Liver (tissue), 9 donors: ENCODE measurements around the gene AMBRA1. TPM values are rescaled to one million over a fixed set of nuclear protein-coding genes. Genes with fewer than 3 reads are reported as not detected.

Experiments used
- DNase-seq: peaks from one replicate; pipeline ENCODE4 v3.0.0-alpha.2; 2017; ENCODE audit warnings: low spot score
- H3K27ac ChIP-seq, 2 donors: one replicate each; pipeline ENCODE4 v1.7.0; 2013; ENCODE audit warnings: inconsistent platforms in 2 of 2, low read length in 2 of 2, control low read depth in 1 of 2, low read depth in 1 of 2, mild to moderate bottlenecking in 1 of 2
- H3K27me3 ChIP-seq, 4 donors: one replicate each; pipeline versions ENCODE4 v1.6.1 to v1.7.0; 2013; ENCODE audit warnings: low read length in 3 of 4, inconsistent platforms in 1 of 4, mild to moderate bottlenecking in 1 of 4, moderate library complexity in 1 of 4; ENCODE audit not compliant: control insufficient read depth in 4 of 4, insufficient read depth in 4 of 4
- H3K36me3 ChIP-seq, 4 donors: one replicate each; pipeline versions ENCODE4 v1.6.1 to v1.7.0; 2013; ENCODE audit warnings: low read length in 3 of 4, mild to moderate bottlenecking in 3 of 4, low read depth in 1 of 4, moderate library complexity in 1 of 4; ENCODE audit not compliant: control insufficient read depth in 4 of 4, insufficient read depth in 3 of 4
- H3K4me1 ChIP-seq, 4 donors: one replicate each; pipeline versions ENCODE4 v1.6.1 to v1.7.0; 2013; ENCODE audit warnings: low read length in 3 of 4, mild to moderate bottlenecking in 3 of 4, moderate library complexity in 1 of 4; ENCODE audit not compliant: control insufficient read depth in 4 of 4, insufficient read depth in 4 of 4
- H3K4me3 ChIP-seq, 3 donors: one replicate each; pipeline versions ENCODE4 v1.6.1 to v1.7.0; 2013; ENCODE audit warnings: low read length in 3 of 3, control low read depth in 1 of 3, low read depth in 1 of 3, mild to moderate bottlenecking in 1 of 3
- H3K9ac ChIP-seq, 2 donors: one replicate each; pipeline ENCODE4 v1.7.0; 2013; ENCODE audit warnings: low read length in 2 of 2, mild to moderate bottlenecking in 2 of 2, moderate library complexity in 2 of 2, control low read depth in 1 of 2, low read depth in 1 of 2
- H3K9me3 ChIP-seq, 4 donors: one replicate each; pipeline versions ENCODE4 v1.6.1 to v1.7.0; 2013; ENCODE audit warnings: low read length in 3 of 4; ENCODE audit not compliant: control insufficient read depth in 4 of 4
- ATF3 ChIP-seq: IDR thresholded peaks from 2 replicates; pipeline ENCODE4 v1.6.1; 2016; ENCODE audit warnings: antibody characterized with exemption
- CTCF ChIP-seq: fragments of 150-350 bp; IDR thresholded peaks from 2 replicates; pipeline ENCODE4 v1.5.1; 2017; ENCODE audit warnings: improper control_type of control experiment, low read depth, low read length; ENCODE audit not compliant: missing input control
- EGR1 ChIP-seq, 2 donors: IDR thresholded peaks; 2 replicates each; pipeline ENCODE4 v1.6.1; 2016 to 2018; ENCODE audit warnings: antibody characterized with exemption in 2 of 2, low read depth in 2 of 2
- FOXA1 ChIP-seq: IDR thresholded peaks from 2 replicates; pipeline ENCODE4 v1.6.1; 2016; ENCODE audit warnings: antibody characterized with exemption
- FOXA2 ChIP-seq: IDR thresholded peaks from 2 replicates; pipeline ENCODE4 v1.6.1; 2016; ENCODE audit warnings: antibody characterized with exemption
- GABPA ChIP-seq, 2 donors: IDR thresholded peaks in 1 of 2; conservative IDR thresholded peaks in 1 of 2; 2 replicates each; pipeline ENCODE4 v1.6.1; 2016; ENCODE audit warnings: antibody characterized with exemption in 2 of 2, mild to moderate bottlenecking in 1 of 2, moderate library complexity in 1 of 2
- HNF4A ChIP-seq, 2 donors: conservative IDR thresholded peaks; 2 replicates each; pipeline ENCODE4 v1.6.1; 2016; ENCODE audit warnings: antibody characterized with exemption in 2 of 2, mild to moderate bottlenecking in 2 of 2
- HNF4G ChIP-seq: IDR thresholded peaks from 2 replicates; pipeline ENCODE4 v1.6.1; 2016; ENCODE audit warnings: antibody characterized with exemption
- MAX ChIP-seq: IDR thresholded peaks from 2 replicates; pipeline ENCODE4 v1.6.1; 2016; ENCODE audit warnings: antibody characterized with exemption
- NR2F2 ChIP-seq: IDR thresholded peaks from 2 replicates; pipeline ENCODE4 v1.6.1; 2016; ENCODE audit warnings: antibody characterized with exemption
- RAD21 ChIP-seq, 2 donors: IDR thresholded peaks; 2 replicates each; pipeline ENCODE4 v1.6.1; 2016; ENCODE audit warnings: antibody characterized with exemption in 2 of 2, mild to moderate bottlenecking in 2 of 2
- REST ChIP-seq: IDR thresholded peaks from 2 replicates; pipeline ENCODE4 v1.6.1; 2016; ENCODE audit warnings: antibody characterized with exemption, mild to moderate bottlenecking
- RXRA ChIP-seq, 2 donors: IDR thresholded peaks; 2 replicates each; pipeline ENCODE4 v1.6.1; 2017 to 2018; ENCODE audit warnings: antibody characterized with exemption in 2 of 2, mild to moderate bottlenecking in 1 of 2
- SP1 ChIP-seq: IDR thresholded peaks from 2 replicates; pipeline ENCODE4 v1.6.1; 2018; ENCODE audit warnings: antibody characterized with exemption, mild to moderate bottlenecking
- TAF1 ChIP-seq: conservative IDR thresholded peaks from 2 replicates; pipeline ENCODE4 v1.6.1; 2016; ENCODE audit warnings: antibody characterized with exemption, mild to moderate bottlenecking
- YY1 ChIP-seq: IDR thresholded peaks from 2 replicates; pipeline ENCODE4 v1.6.1; 2016; ENCODE audit warnings: antibody characterized with exemption, mild to moderate bottlenecking
- ZBTB33 ChIP-seq: IDR thresholded peaks from 2 replicates; pipeline ENCODE4 v1.6.1; 2016; ENCODE audit warnings: antibody characterized with exemption
- WGBS: extraction: QIAGEN DNeasy Blood & Tissue Kit; methylation state at CpG from one replicate; pipeline ENCODE4 v1.1.7; 2013; 5-methylcytosine and 5-hydroxymethylcytosine counted together
- polyA plus RNA-seq, 2 donors: library from polyadenylated mRNA; stranded (reverse) in 1 of 2; unstranded in 1 of 2; fragments of 200-250 nt in 1 of 2; fragments of >200 nt in 1 of 2; fragmentation: Nextera tagmentation in 1 of 2; extraction: Ambion mirVana in 1 of 2; gene quantifications; one replicate each; pipeline versions ENCODE4 v1.2.1 to v1.2.3, GENCODE V29; 2013 to 2015
- total RNA-seq, 2 donors: library from RNA; depleted of rRNA; stranded (reverse); fragments of >200 nt; gene quantifications; one replicate each; pipeline ENCODE4 v1.2.3, GENCODE V29; 2014
- donor health status: healthy.
- donor health status: healthy.
- donor health status: healthy.
- donor health status: healthy.
- donor health status: healthy.

AMBRA1 gene
- total and polyA plus RNA-seq, 4 donors: 3.7 to 25.7 (median 15.1) TPM

GRCh38 chr11:46553814-46554212 is 40.0 kb downstream of the AMBRA1 start:
- H3K36me3 ChIP-seq: no peaks in the 10 kb centered on the region
- no peaks in the 10 kb centered on the region for H3K27me3 ChIP-seq
- no peak for DNase-seq
- no peaks in the 10 kb centered on the region for H3K9me3 ChIP-seq
- H3K4me1 ChIP-seq: peaks cover 10 to 20% (median 16%) of the 10 kb centered on the region in 4 donors
- peak overlapping the region; percentile 38 to 47 for H3K9ac ChIP-seq
- H3K27ac ChIP-seq: peak overlapping the region; percentile 65 to 70
- no peak overlapping the region for H3K4me3 ChIP-seq
- TF ChIP-seq MAX: no peak
- no peak for TF ChIP-seq EGR1 (IDR thresholded peaks at IDR 0.05; ENCODE audit: low read depth in 2 of 2)
- TF ChIP-seq SP1: no peak
- no peak for TF ChIP-seq RXRA (IDR thresholded peaks at IDR 0.05)
- TF ChIP-seq NR2F2: no peak
- TF ChIP-seq ZBTB33: no peak
- no peak for TF ChIP-seq REST
- no peak for TF ChIP-seq HNF4G
- no peak for TF ChIP-seq GABPA (IDR thresholded peaks at IDR 0.05 in 1 of 2, conservative IDR thresholded peaks at IDR 0.05 in 1 of 2)
- no peak for TF ChIP-seq FOXA2
- TF ChIP-seq RAD21 (IDR thresholded peaks at IDR 0.05): no peak
- TF ChIP-seq YY1: no peak
- no peak for TF ChIP-seq FOXA1
- no peak for TF ChIP-seq CTCF
- TF ChIP-seq TAF1: no peak
- 0% methylated on average over 1 of the region's 1 CpG for WGBS

GRCh38 chr11:46551261-46551660 is 42.6 kb downstream of the AMBRA1 start:
- Histone ChIP-seq H3K36me3 (peaks cover under 1 to 12% (median 3%) of the 10 kb centered on the region in 4 donors), H3K27me3 (no peaks in the 10 kb centered on the region), H3K4me3 (no peak overlapping the region), H3K27ac (no peak overlapping the region), H3K4me1 (peaks cover 8 to 20% (median 16%) of the 10 kb centered on the region in 4 donors), H3K9me3 (no peaks in the 10 kb centered on the region), H3K9ac (no peak overlapping the region)
- WGBS: 97% methylated on average over 7 of the region's 7 CpGs
- DNase-seq: no peak
- TF ChIP-seq RAD21 (IDR thresholded peaks at IDR 0.05) (no peak), RXRA (IDR thresholded peaks at IDR 0.05) (no peak), REST (no peak), CTCF (no peak), MAX (no peak), ATF3 (no peak), YY1 (no peak), FOXA1 (no peak), HNF4A (conservative IDR thresholded peaks at IDR 0.05) (no peak), HNF4G (no peak), GABPA (IDR thresholded peaks at IDR 0.05 in 1 of 2, conservative IDR thresholded peaks at IDR 0.05 in 1 of 2) (no peak), FOXA2 (no peak), EGR1 (IDR thresholded peaks at IDR 0.05; ENCODE audit: low read depth in 2 of 2) (no peak)
